ENCODE measurements around the gene ASIC1. TPM values are rescaled to one million over a fixed set of nuclear protein-coding genes. Genes with fewer than 3 reads are reported as not detected.
A peak's percentile ranks its signal among the peaks of the same experiment; 100 is the strongest.
"Not testable (repeated sequence)": the region's sequence is repeated elsewhere in the genome, so short reads cannot be mapped to it uniquely, and the experiment has no call there.

The ASIC1 gene
- total RNA-seq, 1 experiment from 2014 or later, result 3.3 TPM

GRCh38 chr12:50084409-50084774, 27.0 kb downstream of the ASIC1 start:
- DNase-seq (ENCODE audit: low spot score), result not testable (repeated sequence)

GRCh38 chr12:50084775-50085614, 27.6 kb downstream of the ASIC1 start, which contains the start of gene SMARCD1:
Gene SMARCD1 (plus strand): TSS chr12:50085342. CDS start chr12:50085370, 28 bp downstream.
- DNase-seq (ENCODE audit: low spot score), result peak; percentile 85

GRCh38 chr12:50085615-50086072, 28.2 kb downstream of the ASIC1 start:
- DNase-seq (ENCODE audit: low spot score), result no peak

GRCh38 chr12:50086148-50086547, 28.8 kb downstream of the ASIC1 start:
- no peak for DNase-seq (ENCODE audit: low spot score)

- DNase-seq (ENCODE audit: low spot score), result no peak
Observed at GRCh38 chr12:50087151-50087550, 29.8 kb downstream of the ASIC1 start.

GRCh38 chr12:50087995-50088394, 30.6 kb downstream of the ASIC1 start:
- DNase-seq (ENCODE audit: low spot score), result no peak

- peak; percentile 53 for DNase-seq (ENCODE audit: low spot score)
Observed at GRCh38 chr12:50088577-50089335, 31.4 kb downstream of the ASIC1 start.

- no peak for DNase-seq (ENCODE audit: low spot score)
Observed at GRCh38 chr12:50089730-50090129, 32.3 kb downstream of the ASIC1 start.

GRCh38 chr12:50090391-50090790, 33.0 kb downstream of the ASIC1 start:
- DNase-seq (ENCODE audit: low spot score), result no peak

GRCh38 chr12:50097952-50098351, 40.6 kb downstream of the ASIC1 start:
- no peak for DNase-seq (ENCODE audit: low spot score)

- DNase-seq (ENCODE audit: low spot score), result peak; percentile 38
Observed at GRCh38 chr12:50099302-50100008, 42.1 kb downstream of the ASIC1 start.

- no peak for DNase-seq (ENCODE audit: low spot score)
Observed at GRCh38 chr12:50100561-50100960, 43.2 kb downstream of the ASIC1 start.

- peak; percentile 38 for DNase-seq (ENCODE audit: low spot score)
Observed at GRCh38 chr12:50101663-50102062, 44.3 kb downstream of the ASIC1 start.

- no peak for DNase-seq (ENCODE audit: low spot score)
Observed at GRCh38 chr12:50102131-50102531, 44.7 kb downstream of the ASIC1 start.

- DNase-seq (ENCODE audit: low spot score), result no peak
Observed at GRCh38 chr12:50102646-50103309, 45.4 kb downstream of the ASIC1 start.

- DNase-seq (ENCODE audit: low spot score), result no peak
Observed at GRCh38 chr12:50103351-50103750, 46.0 kb downstream of the ASIC1 start.

GRCh38 chr12:50103767-50104321, 46.4 kb downstream of the ASIC1 start, which contains the start of gene GPD1:
Gene GPD1 (plus strand): TSS chr12:50104008. CDS start chr12:50104051, 43 bp downstream.
- DNase-seq (ENCODE audit: low spot score), result peak; percentile 15

- no peak for DNase-seq (ENCODE audit: low spot score)
Observed at GRCh38 chr12:50104417-50105366, 47.3 kb downstream of the ASIC1 start.

GRCh38 chr12:50105913-50106450, 48.6 kb downstream of the ASIC1 start:
- DNase-seq (ENCODE audit: low spot score), result no peak

GRCh38 chr12:50106907-50107306, 49.5 kb downstream of the ASIC1 start:
- no peak for DNase-seq (ENCODE audit: low spot score)

Data from A172 (cell line).